Breast epithelium (tissue), 3 donors: Measurements from ENCODE around the gene ATXN10.

Experiments
- CTCF ChIP-seq, 3 donors: fragments of 450-650 bp; IDR thresholded peaks; one replicate each; pipeline ENCODE4 v1.5.1; 2016 to 2017; ENCODE audit warnings: antibody characterized with exemption in 3 of 3, mild to moderate bottlenecking in 3 of 3, moderate library complexity in 3 of 3
- POLR2A ChIP-seq: fragments of 450-650 bp; IDR thresholded peaks from one replicate; pipeline ENCODE4 v1.6.1; 2016; ENCODE audit warnings: antibody characterized with exemption, mild to moderate bottlenecking, moderate library complexity
- POLR2AphosphoS5 ChIP-seq, 3 donors: sonication (generic); formaldehyde crosslinking; IDR thresholded peaks; one replicate each; pipeline ENCODE4 v1.6.1; 2017; ENCODE audit warnings: antibody characterized with exemption in 3 of 3

- TF ChIP-seq CTCF (IDR thresholded peaks at IDR 0.05) (no peak), POLR2A (no peak), POLR2AphosphoS5 (IDR thresholded peaks at IDR 0.05) (no peak)
These were observed 168.8 kb downstream of the ATXN10 start for GRCh38 chr22:45840483-45840882.
